ENCODE measurements around the gene MTA1. TPM values are rescaled to one million over a fixed set of nuclear protein-coding genes. Genes with fewer than 3 reads are reported as not detected.

Gene MTA1
- total RNA-seq, 1 donor = 52.7 TPM

DNA sequence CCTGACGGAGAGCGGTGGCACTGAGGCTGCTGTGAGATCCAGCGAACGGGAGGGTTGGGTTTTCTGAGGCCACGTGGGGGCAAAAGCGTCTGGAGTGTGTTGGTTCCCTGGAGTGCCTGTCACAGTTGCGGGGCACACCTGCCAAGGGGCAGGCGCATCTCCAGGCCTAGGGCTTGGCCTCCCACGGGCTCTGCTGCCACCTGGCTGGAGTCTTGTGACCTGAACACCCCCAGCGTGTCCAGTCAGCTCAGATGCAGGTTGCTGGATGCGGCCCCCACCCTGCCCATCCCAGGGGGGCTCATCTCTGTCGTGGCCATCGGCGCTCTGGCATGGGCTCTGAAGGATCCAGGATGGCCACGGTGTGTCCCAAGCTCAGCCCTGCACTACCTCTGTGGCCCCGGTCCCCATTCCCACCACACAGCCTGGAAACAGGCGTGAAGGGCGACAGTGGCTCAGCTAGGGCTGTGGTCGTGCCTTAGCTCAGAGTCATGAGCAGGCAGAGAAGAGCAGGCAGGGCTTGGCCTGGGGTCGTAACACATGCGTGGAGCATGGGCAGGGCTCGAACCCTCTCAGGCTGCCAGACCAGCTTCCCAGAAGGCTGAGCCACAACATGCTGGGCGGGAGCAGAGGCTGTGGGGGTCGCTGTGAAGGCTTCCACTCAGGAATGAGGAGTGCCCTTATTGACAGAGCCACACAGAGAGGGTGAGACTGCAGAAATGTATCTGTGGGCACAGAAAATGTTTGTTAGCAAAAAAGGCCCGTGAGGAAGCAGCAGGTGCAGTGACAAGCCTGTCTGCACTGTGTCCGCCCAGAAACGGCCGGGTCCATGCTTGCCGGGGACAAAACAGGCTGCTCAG, 31.5 kb downstream of the MTA1 start:
- no peak for DNase-seq (ENCODE audit: low read depth)
- H3K4me3 ChIP-seq (ENCODE audit: low read depth, low read length) = no peak overlapping the region
- no peak for TF ChIP-seq CTCF (IDR thresholded peaks at IDR 0.05; ENCODE audit: insufficient read depth, low read depth, low read length)

GRCh38 chr14:105452963-105453362, 33.3 kb downstream of the MTA1 start:
- DNase-seq (ENCODE audit: low read depth) = no peak
- TF ChIP-seq CTCF (IDR thresholded peaks at IDR 0.05; ENCODE audit: insufficient read depth, low read depth, low read length) = no peak
- no peak overlapping the region for H3K4me3 ChIP-seq (ENCODE audit: low read depth, low read length)

DNA sequence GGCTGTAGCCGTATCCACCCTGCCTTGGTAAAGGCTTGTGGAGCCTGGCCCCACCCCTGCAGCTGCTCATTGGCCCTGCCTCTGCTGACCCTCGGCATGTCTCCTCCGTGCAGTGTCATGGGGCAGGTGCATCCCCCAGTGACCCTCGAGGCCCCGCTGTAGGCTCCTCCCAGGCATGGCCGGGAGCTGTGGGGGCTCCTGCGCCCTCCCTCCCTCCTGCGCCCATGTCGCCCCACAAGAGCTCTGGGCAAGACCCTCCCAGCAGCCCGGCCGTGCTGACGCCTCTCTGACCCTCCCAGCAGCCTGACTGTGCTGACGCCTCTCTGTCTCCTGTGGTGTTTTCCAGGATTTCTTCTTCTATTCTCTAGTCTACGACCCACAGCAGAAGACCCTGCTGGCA, 34.2 kb downstream of the MTA1 start:
- no peak overlapping the region for H3K4me3 ChIP-seq (ENCODE audit: low read depth, low read length)
- no peak for DNase-seq (ENCODE audit: low read depth)
- no peak for TF ChIP-seq CTCF (IDR thresholded peaks at IDR 0.05; ENCODE audit: insufficient read depth, low read depth, low read length)

DNA sequence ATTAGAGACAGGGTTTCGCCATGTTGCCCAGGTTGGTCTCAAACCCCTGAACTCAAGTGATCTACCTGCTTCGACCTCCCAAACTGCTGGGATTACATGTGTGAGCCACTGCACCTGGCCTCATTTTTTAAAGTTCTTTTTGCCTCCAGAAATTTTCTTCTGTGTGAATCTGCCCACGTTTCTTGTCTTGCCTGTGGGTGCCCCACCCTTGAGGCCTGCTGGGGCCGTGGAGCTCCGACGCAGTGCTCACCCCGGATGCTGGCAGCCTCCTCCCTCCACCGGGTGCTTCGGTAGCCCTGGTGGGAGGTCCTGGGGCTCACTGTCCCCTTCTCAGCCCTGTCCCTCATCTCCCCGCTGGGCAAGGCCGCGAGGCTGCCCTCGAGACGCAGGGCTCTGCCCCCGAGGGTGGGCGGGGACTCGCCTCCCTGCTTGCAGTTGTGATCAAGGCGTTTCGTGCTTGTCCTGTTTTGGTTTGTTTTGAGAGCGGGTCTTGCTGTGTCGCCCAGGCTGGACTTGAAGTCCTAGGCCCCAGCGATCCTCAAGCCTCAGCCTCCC, 35.5 kb downstream of the MTA1 start:
- no peak for DNase-seq (ENCODE audit: low read depth)
- no peak overlapping the region for H3K4me3 ChIP-seq (ENCODE audit: low read depth, low read length)
- TF ChIP-seq CTCF (IDR thresholded peaks at IDR 0.05; ENCODE audit: insufficient read depth, low read depth, low read length) = no peak

DNA sequence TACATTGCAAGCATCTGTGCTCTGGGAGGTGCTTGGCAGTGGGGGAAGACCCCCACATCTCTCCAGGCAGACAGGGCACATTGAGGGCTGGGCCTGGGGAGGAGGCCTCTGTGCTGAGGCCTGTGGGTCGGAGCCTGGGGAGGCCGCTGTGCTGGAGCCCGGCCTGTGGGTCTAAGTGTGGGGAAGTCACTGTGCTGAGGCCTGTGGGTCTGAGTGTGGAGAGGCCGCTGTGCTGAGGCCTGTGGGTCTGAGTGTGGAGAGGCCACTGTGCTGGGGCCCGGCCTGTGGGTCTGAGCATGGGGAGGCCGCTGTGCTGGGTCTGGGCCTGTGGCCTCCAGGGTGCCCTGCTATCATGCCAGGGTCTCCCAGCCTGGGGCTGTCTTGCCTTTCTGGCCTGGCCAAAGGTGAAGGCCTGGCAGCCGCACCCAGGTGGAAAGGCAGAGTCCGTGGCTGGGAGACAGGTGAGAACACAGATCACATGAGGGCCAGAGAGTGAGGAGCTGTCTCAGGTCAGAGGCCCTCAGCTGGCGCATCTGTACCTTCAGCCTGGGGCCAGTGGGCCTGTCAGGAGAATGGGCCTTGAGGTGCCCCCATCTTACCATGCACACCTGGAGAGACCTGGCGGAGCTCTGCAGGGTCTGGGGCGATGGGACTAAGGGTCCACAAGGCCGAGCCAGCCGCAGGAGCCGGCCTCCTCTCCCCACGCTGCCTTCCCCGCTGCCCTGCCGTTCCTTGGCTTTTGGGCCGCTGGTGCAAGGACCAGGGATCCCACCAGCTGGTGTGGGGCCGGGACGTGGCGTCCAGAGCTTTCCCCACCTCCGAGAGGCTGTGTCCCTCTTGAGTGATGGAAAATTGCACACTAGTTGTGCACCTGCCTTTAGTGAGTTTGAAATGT, 36.4 kb downstream of the MTA1 start:
- no peak for TF ChIP-seq CTCF (IDR thresholded peaks at IDR 0.05; ENCODE audit: insufficient read depth, low read depth, low read length)
- H3K4me3 ChIP-seq (ENCODE audit: low read depth, low read length) = no peak overlapping the region
- no peak for DNase-seq (ENCODE audit: low read depth)

GRCh38 chr14:105456736-105457617, 37.4 kb downstream of the MTA1 start:
- TF ChIP-seq CTCF (IDR thresholded peaks at IDR 0.05; ENCODE audit: insufficient read depth, low read depth, low read length) = no peak
- H3K4me3 ChIP-seq (ENCODE audit: low read depth, low read length) = no peak overlapping the region
- DNase-seq (ENCODE audit: low read depth) = no peak
